ENCODE measurements around the gene SLC7A11. TPM values are rescaled to one million over a fixed set of nuclear protein-coding genes. Genes with fewer than 3 reads are reported as not detected.

SLC7A11 gene
- total RNA-seq, 1 experiment from 2014 or later = 10.1 TPM

DNA sequence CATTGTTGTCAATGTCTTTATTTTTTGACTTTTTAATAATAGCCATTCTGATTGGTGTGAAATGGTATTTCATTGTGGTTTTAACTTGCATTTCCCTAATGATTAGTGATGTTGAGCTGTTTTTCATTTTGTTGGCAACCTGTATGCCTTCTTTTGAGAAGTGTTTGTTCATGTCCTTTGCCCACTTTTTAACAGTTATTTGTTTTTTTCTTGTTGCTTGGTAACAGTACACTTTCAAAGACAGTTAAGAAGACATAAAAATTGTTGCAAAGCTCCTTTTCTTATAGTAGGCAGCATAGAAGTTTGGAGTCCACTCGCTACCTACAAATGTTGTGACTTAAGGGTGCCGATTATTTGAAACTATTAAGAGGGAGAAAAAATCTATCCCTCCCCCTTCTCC is 48.7 kb upstream of the SLC7A11 start (continued):
- no peak for TF ChIP-seq HMGXB4 (CRISPR knock-in tag; IDR thresholded peaks at IDR 0.05)
- TF ChIP-seq, protein P1, sequence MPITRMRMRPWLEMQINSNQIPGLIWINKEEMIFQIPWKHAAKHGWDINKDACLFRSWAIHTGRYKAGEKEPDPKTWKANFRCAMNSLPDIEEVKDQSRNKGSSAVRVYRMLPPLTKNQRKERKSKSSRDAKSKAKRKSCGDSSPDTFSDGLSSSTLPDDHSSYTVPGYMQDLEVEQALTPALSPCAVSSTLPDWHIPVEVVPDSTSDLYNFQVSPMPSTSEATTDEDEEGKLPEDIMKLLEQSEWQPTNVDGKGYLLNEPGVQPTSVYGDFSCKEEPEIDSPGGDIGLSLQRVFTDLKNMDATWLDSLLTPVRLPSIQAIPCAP (CRISPR knock-in tag; IDR thresholded peaks at IDR 0.05) = no peak
- no peak for TF ChIP-seq GTF2I (CRISPR knock-in tag; conservative IDR thresholded peaks at IDR 0.05)
- TF ChIP-seq NR1H2 (CRISPR knock-in tag; IDR thresholded peaks at IDR 0.05) = no peak

- ChIA-PET POLR2A (no interaction called here), CTCF (no interaction called here)
- Mint-ChIP-seq H3K4me3 (no peak overlapping the region), H3K4me1 (no peaks in the 10 kb centered on the region), H3K27ac (no peak overlapping the region), H3K27me3 (ENCODE audit: low read depth) (no peaks in the 10 kb centered on the region), H3K9me3 (peaks cover 7% of the 10 kb centered on the region), H3K36me3 (no peaks in the 10 kb centered on the region)
- ATAC-seq = no peak
- no peak for TF ChIP-seq FOXP1 (CRISPR knock-in tag; IDR thresholded peaks at IDR 0.05; ENCODE audit: borderline replicate concordance)
- no peak for TF ChIP-seq RELA (CRISPR knock-in tag; IDR thresholded peaks at IDR 0.05; ENCODE audit: borderline replicate concordance)
- TF ChIP-seq, protein P2, sequence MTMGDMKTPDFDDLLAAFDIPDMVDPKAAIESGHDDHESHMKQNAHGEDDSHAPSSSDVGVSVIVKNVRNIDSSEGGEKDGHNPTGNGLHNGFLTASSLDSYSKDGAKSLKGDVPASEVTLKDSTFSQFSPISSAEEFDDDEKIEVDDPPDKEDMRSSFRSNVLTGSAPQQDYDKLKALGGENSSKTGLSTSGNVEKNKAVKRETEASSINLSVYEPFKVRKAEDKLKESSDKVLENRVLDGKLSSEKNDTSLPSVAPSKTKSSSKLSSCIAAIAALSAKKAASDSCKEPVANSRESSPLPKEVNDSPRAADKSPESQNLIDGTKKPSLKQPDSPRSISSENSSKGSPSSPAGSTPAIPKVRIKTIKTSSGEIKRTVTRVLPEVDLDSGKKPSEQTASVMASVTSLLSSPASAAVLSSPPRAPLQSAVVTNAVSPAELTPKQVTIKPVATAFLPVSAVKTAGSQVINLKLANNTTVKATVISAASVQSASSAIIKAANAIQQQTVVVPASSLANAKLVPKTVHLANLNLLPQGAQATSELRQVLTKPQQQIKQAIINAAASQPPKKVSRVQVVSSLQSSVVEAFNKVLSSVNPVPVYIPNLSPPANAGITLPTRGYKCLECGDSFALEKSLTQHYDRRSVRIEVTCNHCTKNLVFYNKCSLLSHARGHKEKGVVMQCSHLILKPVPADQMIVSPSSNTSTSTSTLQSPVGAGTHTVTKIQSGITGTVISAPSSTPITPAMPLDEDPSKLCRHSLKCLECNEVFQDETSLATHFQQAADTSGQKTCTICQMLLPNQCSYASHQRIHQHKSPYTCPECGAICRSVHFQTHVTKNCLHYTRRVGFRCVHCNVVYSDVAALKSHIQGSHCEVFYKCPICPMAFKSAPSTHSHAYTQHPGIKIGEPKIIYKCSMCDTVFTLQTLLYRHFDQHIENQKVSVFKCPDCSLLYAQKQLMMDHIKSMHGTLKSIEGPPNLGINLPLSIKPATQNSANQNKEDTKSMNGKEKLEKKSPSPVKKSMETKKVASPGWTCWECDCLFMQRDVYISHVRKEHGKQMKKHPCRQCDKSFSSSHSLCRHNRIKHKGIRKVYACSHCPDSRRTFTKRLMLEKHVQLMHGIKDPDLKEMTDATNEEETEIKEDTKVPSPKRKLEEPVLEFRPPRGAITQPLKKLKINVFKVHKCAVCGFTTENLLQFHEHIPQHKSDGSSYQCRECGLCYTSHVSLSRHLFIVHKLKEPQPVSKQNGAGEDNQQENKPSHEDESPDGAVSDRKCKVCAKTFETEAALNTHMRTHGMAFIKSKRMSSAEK (CRISPR knock-in tag; IDR thresholded peaks at IDR 0.05; ENCODE audit: borderline replicate concordance) = no peak
- no peak for TF ChIP-seq EMX1 (CRISPR knock-in tag; IDR thresholded peaks at IDR 0.05)
- DNase-seq (ENCODE audit: low spot score) = no peak
Measured at GRCh38 chr4:138279286-138279685, 37.1 kb upstream of the SLC7A11 start.

GRCh38 chr4:138277133-138277532 is 35.0 kb upstream of the SLC7A11 start:
- Mint-ChIP-seq H3K27me3 (ENCODE audit: low read depth) (no peaks in the 10 kb centered on the region), H3K36me3 (no peaks in the 10 kb centered on the region), H3K27ac (no peak overlapping the region; the same call in 1 of the 2 replicates), H3K4me3 (no peak overlapping the region), H3K9me3 (peaks cover 2% of the 10 kb centered on the region), H3K4me1 (no peaks in the 10 kb centered on the region)
- ATAC-seq (no peak), DNase-seq (ENCODE audit: low spot score) (no peak)
- ChIA-PET CTCF (no interaction called here), POLR2A (no interaction called here)
- TF ChIP-seq ATF3 (CRISPR knock-in tag; conservative IDR thresholded peaks at IDR 0.05) (no peak), GRHL2 (CRISPR knock-in tag; IDR thresholded peaks at IDR 0.05; ENCODE audit: insufficient replicate concordance, severe bottlenecking) (no peak), RELA (CRISPR knock-in tag; IDR thresholded peaks at IDR 0.05; ENCODE audit: borderline replicate concordance) (no peak), ZSCAN18 (CRISPR knock-in tag; IDR thresholded peaks at IDR 0.05) (no peak), PRRX2 (CRISPR knock-in tag; IDR thresholded peaks at IDR 0.05) (no peak), FOXK1 (CRISPR knock-in tag; IDR thresholded peaks at IDR 0.05) (no peak), MYBL2 (CRISPR knock-in tag; IDR thresholded peaks at IDR 0.05) (no peak), MAX (CRISPR knock-in tag; IDR thresholded peaks at IDR 0.05) (no peak), ZNF121 (CRISPR knock-in tag; IDR thresholded peaks at IDR 0.05) (no peak), CREB1 (CRISPR knock-in tag; IDR thresholded peaks at IDR 0.05) (no peak), GTF2I (CRISPR knock-in tag; conservative IDR thresholded peaks at IDR 0.05) (no peak)
- TF ChIP-seq, protein P3, sequence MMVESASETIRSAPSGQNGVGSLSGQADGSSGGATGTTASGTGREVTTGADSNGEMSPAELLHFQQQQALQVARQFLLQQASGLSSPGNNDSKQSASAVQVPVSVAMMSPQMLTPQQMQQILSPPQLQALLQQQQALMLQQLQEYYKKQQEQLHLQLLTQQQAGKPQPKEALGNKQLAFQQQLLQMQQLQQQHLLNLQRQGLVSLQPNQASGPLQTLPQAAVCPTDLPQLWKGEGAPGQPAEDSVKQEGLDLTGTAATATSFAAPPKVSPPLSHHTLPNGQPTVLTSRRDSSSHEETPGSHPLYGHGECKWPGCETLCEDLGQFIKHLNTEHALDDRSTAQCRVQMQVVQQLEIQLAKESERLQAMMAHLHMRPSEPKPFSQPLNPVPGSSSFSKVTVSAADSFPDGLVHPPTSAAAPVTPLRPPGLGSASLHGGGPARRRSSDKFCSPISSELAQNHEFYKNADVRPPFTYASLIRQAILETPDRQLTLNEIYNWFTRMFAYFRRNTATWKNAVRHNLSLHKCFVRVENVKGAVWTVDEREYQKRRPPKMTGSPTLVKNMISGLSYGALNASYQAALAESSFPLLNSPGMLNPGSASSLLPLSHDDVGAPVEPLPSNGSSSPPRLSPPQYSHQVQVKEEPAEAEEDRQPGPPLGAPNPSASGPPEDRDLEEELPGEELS (CRISPR knock-in tag; IDR thresholded peaks at IDR 0.05) = no peak
- TF ChIP-seq, protein P4, sequence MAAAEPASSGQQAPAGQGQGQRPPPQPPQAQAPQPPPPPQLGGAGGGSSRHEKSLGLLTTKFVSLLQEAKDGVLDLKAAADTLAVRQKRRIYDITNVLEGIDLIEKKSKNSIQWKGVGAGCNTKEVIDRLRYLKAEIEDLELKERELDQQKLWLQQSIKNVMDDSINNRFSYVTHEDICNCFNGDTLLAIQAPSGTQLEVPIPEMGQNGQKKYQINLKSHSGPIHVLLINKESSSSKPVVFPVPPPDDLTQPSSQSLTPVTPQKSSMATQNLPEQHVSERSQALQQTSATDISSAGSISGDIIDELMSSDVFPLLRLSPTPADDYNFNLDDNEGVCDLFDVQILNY (CRISPR knock-in tag; IDR thresholded peaks at IDR 0.05) = no peak

All from WTC11 (cell line).